Measurements from ENCODE around the gene ORC3.

ORC3 gene

DNA sequence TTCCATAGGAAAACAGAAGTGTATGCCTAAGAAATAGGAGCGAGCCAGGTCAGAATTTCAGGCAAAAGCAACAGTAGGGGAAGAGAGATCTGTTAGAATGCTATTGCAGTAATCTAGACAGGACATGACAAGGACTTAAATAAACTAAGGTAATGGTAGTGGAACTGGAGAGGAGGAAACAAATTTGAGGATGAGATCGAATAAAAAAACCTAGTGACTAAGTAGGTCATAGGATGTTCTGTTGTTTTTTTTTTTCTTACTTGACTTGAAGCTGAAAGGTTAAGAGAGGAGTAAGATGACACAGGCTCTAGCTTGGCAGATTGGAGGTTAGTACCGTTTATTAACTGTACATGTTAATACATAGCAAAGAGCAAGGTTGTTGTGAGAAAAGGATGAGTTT is 28.6 kb downstream of the ORC3 start:
- Histone ChIP-seq H3K4me1 (ENCODE audit: control insufficient read depth, insufficient read depth, low read length) (no peaks in the 10 kb centered on the region), H3K4me3 (ENCODE audit: low read depth, low read length) (no peak overlapping the region), H3K27ac (ENCODE audit: extremely low read depth, low read depth, low read length) (no peak overlapping the region), H3K36me3 (ENCODE audit: control insufficient read depth in 2 of 2, insufficient read depth in 1 of 2, low read length in 2 of 2) (peaks cover 31 to 67% of the 10 kb centered on the region in 2 experiments), H3K9me3 (ENCODE audit: control insufficient read depth, insufficient read depth, low read depth, low read length) (no peaks in the 10 kb centered on the region)
- no peak for TF ChIP-seq ZNF843 (tag by site-specific recombination; IDR thresholded peaks at IDR 0.05)
- no peak for TF ChIP-seq GLI4 (tag by site-specific recombination; IDR thresholded peaks at IDR 0.05)
- TF ChIP-seq ZFP41 (tag by site-specific recombination; IDR thresholded peaks at IDR 0.05; ENCODE audit: borderline replicate concordance): no peak
- POLR2A ChIA-PET: no interaction called here
- CTCF ChIA-PET: no interaction called here

DNA sequence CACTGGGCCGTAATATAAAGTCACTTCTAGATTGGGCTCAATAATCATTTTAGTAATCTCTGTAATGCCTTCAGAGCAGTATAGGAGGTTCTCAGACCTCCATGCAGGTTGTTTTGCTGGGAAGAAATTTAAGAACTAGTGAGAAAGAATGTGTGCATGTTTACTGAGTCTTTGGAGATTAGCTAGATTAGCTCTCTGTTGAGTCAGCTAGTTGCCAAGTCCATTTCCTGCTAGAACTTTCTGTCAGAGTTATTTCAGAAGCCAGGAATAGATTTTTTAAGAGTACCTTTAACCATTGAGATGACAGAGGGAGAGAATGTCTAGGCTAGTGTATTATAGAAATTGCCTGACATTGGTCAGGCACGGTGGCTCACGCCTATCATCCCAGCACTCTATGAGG is 33.3 kb downstream of the ORC3 start:
- Histone ChIP-seq H3K9me3 (ENCODE audit: control insufficient read depth, insufficient read depth, low read depth, low read length) (no peaks in the 10 kb centered on the region), H3K27ac (ENCODE audit: extremely low read depth, low read depth, low read length) (no peak overlapping the region), H3K4me3 (ENCODE audit: low read depth, low read length) (no peak overlapping the region), H3K4me1 (ENCODE audit: control insufficient read depth, insufficient read depth, low read length) (no peaks in the 10 kb centered on the region), H3K36me3 (ENCODE audit: control insufficient read depth in 2 of 2, insufficient read depth in 1 of 2, low read length in 2 of 2) (peaks cover 30 to 48% of the 10 kb centered on the region in 2 experiments)
- CTCF ChIA-PET: no interaction called here
- TF ChIP-seq ZNF335 (tag by site-specific recombination; conservative IDR thresholded peaks at IDR 0.05) (no peak), ZNF707 (tag by site-specific recombination; IDR thresholded peaks at IDR 0.05) (no peak), ZBTB7A (tag by site-specific recombination; IDR thresholded peaks at IDR 0.05; ENCODE audit: low read depth) (no peak), ZNF530 (tag by site-specific recombination; IDR thresholded peaks at IDR 0.05; ENCODE audit: low read depth) (no peak), ZBTB8A (tag by site-specific recombination; IDR thresholded peaks at IDR 0.05) (no peak), ZNF2 (tag by site-specific recombination; IDR thresholded peaks at IDR 0.05) (no peak), ZNF560 (tag by site-specific recombination; IDR thresholded peaks at IDR 0.05; ENCODE audit: borderline replicate concordance) (no peak), ZFP3 (tag by site-specific recombination; IDR thresholded peaks at IDR 0.05; ENCODE audit: low read depth) (no peak), ZNF623 (tag by site-specific recombination; IDR thresholded peaks at IDR 0.05) (no peak), KLF10 (tag by site-specific recombination; IDR thresholded peaks at IDR 0.05) (no peak), MEIS1 (CRISPR knock-in tag; IDR thresholded peaks at IDR 0.05; ENCODE audit: borderline replicate concordance) (no peak), ZNF274 (IDR thresholded peaks at IDR 0.05; ENCODE audit: low read length) (no peak), ZNF274 (tag by site-specific recombination; IDR thresholded peaks at IDR 0.05; ENCODE audit: borderline replicate concordance) (no peak), SP2 (tag by site-specific recombination; IDR thresholded peaks at IDR 0.05) (no peak)
- TF ChIP-seq, protein P1, sequence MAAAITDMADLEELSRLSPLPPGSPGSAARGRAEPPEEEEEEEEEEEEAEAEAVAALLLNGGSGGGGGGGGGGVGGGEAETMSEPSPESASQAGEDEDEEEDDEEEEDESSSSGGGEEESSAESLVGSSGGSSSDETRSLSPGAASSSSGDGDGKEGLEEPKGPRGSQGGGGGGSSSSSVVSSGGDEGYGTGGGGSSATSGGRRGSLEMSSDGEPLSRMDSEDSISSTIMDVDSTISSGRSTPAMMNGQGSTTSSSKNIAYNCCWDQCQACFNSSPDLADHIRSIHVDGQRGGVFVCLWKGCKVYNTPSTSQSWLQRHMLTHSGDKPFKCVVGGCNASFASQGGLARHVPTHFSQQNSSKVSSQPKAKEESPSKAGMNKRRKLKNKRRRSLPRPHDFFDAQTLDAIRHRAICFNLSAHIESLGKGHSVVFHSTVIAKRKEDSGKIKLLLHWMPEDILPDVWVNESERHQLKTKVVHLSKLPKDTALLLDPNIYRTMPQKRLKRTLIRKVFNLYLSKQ (tag by site-specific recombination; IDR thresholded peaks at IDR 0.05; ENCODE audit: borderline replicate concordance): no peak
- TF ChIP-seq, protein P2, sequence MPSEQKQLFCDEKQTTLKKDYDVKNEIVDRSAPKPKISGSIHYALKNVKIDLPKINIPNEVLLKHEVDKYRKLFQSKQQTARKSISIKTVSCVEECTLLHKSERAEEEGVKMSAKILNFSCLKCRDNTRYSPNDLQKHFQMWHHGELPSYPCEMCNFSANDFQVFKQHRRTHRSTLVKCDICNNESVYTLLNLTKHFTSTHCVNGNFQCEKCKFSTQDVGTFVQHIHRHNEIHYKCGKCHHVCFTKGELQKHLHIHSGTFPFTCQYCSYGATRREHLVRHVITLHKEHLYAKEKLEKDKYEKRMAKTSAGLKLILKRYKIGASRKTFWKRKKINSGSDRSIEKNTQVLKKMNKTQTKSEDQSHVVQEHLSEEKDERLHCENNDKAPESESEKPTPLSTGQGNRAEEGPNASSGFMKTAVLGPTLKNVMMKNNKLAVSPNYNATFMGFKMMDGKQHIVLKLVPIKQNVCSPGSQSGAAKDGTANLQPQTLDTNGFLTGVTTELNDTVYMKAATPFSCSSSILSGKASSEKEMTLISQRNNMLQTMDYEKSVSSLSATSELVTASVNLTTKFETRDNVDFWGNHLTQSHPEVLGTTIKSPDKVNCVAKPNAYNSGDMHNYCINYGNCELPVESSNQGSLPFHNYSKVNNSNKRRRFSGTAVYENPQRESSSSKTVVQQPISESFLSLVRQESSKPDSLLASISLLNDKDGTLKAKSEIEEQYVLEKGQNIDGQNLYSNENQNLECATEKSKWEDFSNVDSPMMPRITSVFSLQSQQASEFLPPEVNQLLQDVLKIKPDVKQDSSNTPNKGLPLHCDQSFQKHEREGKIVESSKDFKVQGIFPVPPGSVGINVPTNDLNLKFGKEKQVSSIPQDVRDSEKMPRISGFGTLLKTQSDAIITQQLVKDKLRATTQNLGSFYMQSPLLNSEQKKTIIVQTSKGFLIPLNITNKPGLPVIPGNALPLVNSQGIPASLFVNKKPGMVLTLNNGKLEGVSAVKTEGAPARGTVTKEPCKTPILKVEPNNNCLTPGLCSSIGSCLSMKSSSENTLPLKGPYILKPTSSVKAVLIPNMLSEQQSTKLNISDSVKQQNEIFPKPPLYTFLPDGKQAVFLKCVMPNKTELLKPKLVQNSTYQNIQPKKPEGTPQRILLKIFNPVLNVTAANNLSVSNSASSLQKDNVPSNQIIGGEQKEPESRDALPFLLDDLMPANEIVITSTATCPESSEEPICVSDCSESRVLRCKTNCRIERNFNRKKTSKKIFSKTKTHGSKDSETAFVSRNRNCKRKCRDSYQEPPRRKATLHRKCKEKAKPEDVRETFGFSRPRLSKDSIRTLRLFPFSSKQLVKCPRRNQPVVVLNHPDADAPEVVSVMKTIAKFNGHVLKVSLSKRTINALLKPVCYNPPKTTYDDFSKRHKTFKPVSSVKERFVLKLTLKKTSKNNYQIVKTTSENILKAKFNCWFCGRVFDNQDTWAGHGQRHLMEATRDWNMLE (tag by site-specific recombination; conservative IDR thresholded peaks at IDR 0.05; ENCODE audit: low read depth): no peak
- TF ChIP-seq, protein P3, sequence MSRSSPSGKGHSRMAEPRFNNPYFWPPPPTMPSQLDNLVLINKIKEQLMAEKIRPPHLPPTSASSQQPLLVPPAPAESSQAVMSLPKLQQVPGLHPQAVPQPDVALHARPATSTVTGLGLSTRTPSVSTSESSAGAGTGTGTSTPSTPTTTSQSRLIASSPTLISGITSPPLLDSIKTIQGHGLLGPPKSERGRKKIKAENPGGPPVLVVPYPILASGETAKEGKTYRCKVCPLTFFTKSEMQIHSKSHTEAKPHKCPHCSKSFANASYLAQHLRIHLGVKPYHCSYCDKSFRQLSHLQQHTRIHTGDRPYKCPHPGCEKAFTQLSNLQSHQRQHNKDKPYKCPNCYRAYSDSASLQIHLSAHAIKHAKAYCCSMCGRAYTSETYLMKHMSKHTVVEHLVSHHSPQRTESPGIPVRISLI (tag by site-specific recombination; IDR thresholded peaks at IDR 0.05): no peak
- TF ChIP-seq, protein P4, sequence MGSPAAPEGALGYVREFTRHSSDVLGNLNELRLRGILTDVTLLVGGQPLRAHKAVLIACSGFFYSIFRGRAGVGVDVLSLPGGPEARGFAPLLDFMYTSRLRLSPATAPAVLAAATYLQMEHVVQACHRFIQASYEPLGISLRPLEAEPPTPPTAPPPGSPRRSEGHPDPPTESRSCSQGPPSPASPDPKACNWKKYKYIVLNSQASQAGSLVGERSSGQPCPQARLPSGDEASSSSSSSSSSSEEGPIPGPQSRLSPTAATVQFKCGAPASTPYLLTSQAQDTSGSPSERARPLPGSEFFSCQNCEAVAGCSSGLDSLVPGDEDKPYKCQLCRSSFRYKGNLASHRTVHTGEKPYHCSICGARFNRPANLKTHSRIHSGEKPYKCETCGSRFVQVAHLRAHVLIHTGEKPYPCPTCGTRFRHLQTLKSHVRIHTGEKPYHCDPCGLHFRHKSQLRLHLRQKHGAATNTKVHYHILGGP (tag by site-specific recombination; IDR thresholded peaks at IDR 0.05): no peak
- POLR2A ChIA-PET: no interaction called here
